Neural cell (in vitro differentiated cells): ENCODE results near the gene YKT6. TPM values are rescaled to one million over a fixed set of nuclear protein-coding genes. Genes with fewer than 3 reads are reported as not detected.

ENCODE experiments used
- H2AFZ ChIP-seq: fragments of 200-600, 300-800 bp; sonication (generic), shearing (Covaris generic); 2 replicates; pipeline ENCODE4 v1.6.0; 2014; ENCODE audit warnings: low read depth, mild to moderate bottlenecking, antibody characterized with exemption, low read length, moderate library complexity
- H3F3A ChIP-seq: fragments of 200-600 bp; shearing (Covaris generic); 2 replicates; pipeline ENCODE4 v1.6.1; 2016; ENCODE audit warnings: mild to moderate bottlenecking, moderate library complexity, mixed read lengths, antibody characterized with exemption, low read length; ENCODE audit not compliant: insufficient read depth, poor library complexity, severe bottlenecking
- H3K27ac ChIP-seq: fragments of 200-600, 300-800 bp; sonication (generic), shearing (Covaris generic); 2 replicates; pipeline ENCODE4 v1.5.1; 2014; ENCODE audit warnings: mild to moderate bottlenecking, low read length, moderate library complexity
- H3K27me3 ChIP-seq: fragments of 300-800, 200-600 bp; sonication (generic), shearing (Covaris generic); 2 replicates; pipeline ENCODE4 v1.6.0; 2014; ENCODE audit warnings: mild to moderate bottlenecking, low read depth, low read length, moderate library complexity; ENCODE audit not compliant: insufficient read depth
- H3K36me3 ChIP-seq: fragments of 300-800, 200-600 bp; sonication (generic), shearing (Covaris generic); 2 replicates; pipeline ENCODE4 v1.5.1; 2014; ENCODE audit warnings: mild to moderate bottlenecking, antibody characterized with exemption, low read length, moderate library complexity; ENCODE audit not compliant: insufficient read depth
- H3K4me2 ChIP-seq: fragments of 300-800, 200-600 bp; sonication (generic), shearing (Covaris generic); 2 replicates; pipeline ENCODE4 v1.6.0; 2014; ENCODE audit warnings: mild to moderate bottlenecking, low read length
- H3K4me3 ChIP-seq: fragments of 300-800, 200-600 bp; sonication (generic), shearing (Covaris generic); 2 replicates; pipeline ENCODE4 v1.5.1; 2014; ENCODE audit warnings: mild to moderate bottlenecking, low read length, moderate library complexity
- H3K79me2 ChIP-seq: fragments of 200-600 bp; shearing (Covaris generic); replicated peaks from 2 replicates; pipeline ENCODE4 v1.6.0; 2014; ENCODE audit warnings: mild to moderate bottlenecking, low read length, moderate library complexity; ENCODE audit not compliant: insufficient read depth
- H3K9ac ChIP-seq: fragments of 300-800, 200-600 bp; sonication (generic), shearing (Covaris generic); 2 replicates; pipeline ENCODE4 v1.6.1; 2016; ENCODE audit warnings: mild to moderate bottlenecking, low read length, mixed read lengths
- H3K9me2 ChIP-seq: fragments of 200-600 bp; shearing (Covaris generic); 2 replicates; pipeline ENCODE4 v1.6.1; 2016; ENCODE audit warnings: mild to moderate bottlenecking, low read length, mixed read lengths; ENCODE audit not compliant: insufficient read depth
- H3K9me3 ChIP-seq: fragments of 200-600, 300-800 bp; sonication (generic), shearing (Covaris generic); 2 replicates; pipeline ENCODE4 v1.6.1; 2016; ENCODE audit warnings: mild to moderate bottlenecking, mixed run types, low read length, moderate library complexity, mixed read lengths
- H4K20me1 ChIP-seq: fragments of 200-600 bp; shearing (Covaris generic); 2 replicates; pipeline ENCODE4 v1.6.1; 2016; ENCODE audit warnings: mild to moderate bottlenecking, mixed run types; ENCODE audit not compliant: insufficient read depth
- EP300 ChIP-seq: fragments of 450-650 bp; conservative IDR thresholded peaks from 2 replicates; pipeline ENCODE4 v1.6.1; 2014; ENCODE audit warnings: antibody characterized with exemption, mild to moderate bottlenecking, moderate library complexity; ENCODE audit not compliant: poor library complexity, severe bottlenecking
- EZH2 ChIP-seq: fragments of 200-600, 300-800 bp; shearing (Covaris generic), sonication (generic); IDR thresholded peaks from 2 replicates; pipeline ENCODE4 v1.6.1; 2014; ENCODE audit warnings: antibody characterized with exemption, low read length, borderline replicate concordance, mild to moderate bottlenecking; ENCODE audit not compliant: insufficient read depth, poor library complexity, severe bottlenecking
- MXI1 ChIP-seq: fragments of 450-650 bp; conservative IDR thresholded peaks from 2 replicates; pipeline ENCODE4 v1.6.1; 2014; ENCODE audit warnings: antibody characterized with exemption, mild to moderate bottlenecking; ENCODE audit not compliant: poor library complexity, severe bottlenecking
- POLR2AphosphoS5 ChIP-seq: IDR thresholded peaks from 2 replicates; pipeline ENCODE4 v1.6.1; 2012
- RAD21 ChIP-seq: fragments of 450-650 bp; conservative IDR thresholded peaks from 2 replicates; pipeline ENCODE4 v1.6.1; 2014; ENCODE audit warnings: antibody characterized with exemption, mild to moderate bottlenecking, moderate library complexity
- SMC3 ChIP-seq: fragments of 450-650 bp; conservative IDR thresholded peaks from 2 replicates; pipeline ENCODE4 v1.6.1; 2014; ENCODE audit warnings: antibody characterized with exemption, mild to moderate bottlenecking, moderate library complexity; ENCODE audit not compliant: poor library complexity
- TAF1 ChIP-seq: IDR thresholded peaks from 2 replicates; pipeline ENCODE4 v1.6.1; 2012; ENCODE audit warnings: low read depth
- polyA plus RNA-seq: library from polyadenylated mRNA; depleted of rRNA; stranded (reverse); fragments of >200 nt; gene quantifications from 2 replicates; pipeline ENCODE4 v1.2.3, GENCODE V29; 2014
- TF ChIP-seq, protein P1 (sequence below): fragments of 450-650 bp; IDR thresholded peaks from 2 replicates; pipeline ENCODE4 v1.5.1; 2014; ENCODE audit warnings: antibody characterized with exemption, mild to moderate bottlenecking, moderate library complexity; ENCODE audit not compliant: poor library complexity, severe bottlenecking
- TF ChIP-seq, protein P2 (sequence below): IDR thresholded peaks from 2 replicates; pipeline ENCODE4 v1.6.1; 2012; ENCODE audit warnings: borderline replicate concordance

The YKT6 gene
- polyA plus RNA-seq, 1 donor from 2014 or later, result 93.4 TPM

DNA sequence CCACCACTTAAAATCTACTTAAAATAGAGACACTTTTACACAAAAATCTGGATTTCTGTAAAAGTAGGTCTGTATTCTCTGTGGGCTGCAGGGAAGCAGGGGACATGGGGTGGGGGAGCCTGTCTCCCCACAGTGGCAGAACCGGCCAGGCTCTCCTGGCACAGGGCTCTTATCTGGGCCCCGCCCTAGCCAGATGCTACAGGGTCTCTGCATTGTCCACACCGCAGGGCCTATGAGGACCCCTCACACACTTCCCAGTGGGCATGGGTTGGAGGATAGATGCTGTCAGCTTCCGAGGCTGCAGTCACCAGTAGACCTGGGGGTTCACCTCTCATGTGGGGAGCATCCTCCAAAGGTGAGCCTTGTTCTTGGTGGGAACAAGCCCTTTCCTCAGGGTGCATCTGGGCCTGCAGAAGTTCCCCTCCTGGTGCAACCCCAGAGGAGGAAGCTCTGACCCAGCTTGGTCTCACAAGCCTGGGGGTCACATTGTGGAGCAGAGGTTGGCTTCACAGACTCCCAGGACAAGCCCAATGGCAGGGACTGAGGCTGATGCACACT is 44.2 kb upstream of the YKT6 start:
- Histone ChIP-seq H4K20me1 (no peaks in the 10 kb centered on the region), H3K27ac (no peak overlapping the region), H3K36me3 (no peaks in the 10 kb centered on the region), H3K4me2 (no peak overlapping the region), H3K27me3 (no peaks in the 10 kb centered on the region), H3K9ac (no peak overlapping the region), H3K9me3 (no peaks in the 10 kb centered on the region), H2AFZ (no peak overlapping the region), H3F3A (no peaks in the 10 kb centered on the region), H3K9me2 (no peaks in the 10 kb centered on the region), H3K4me3 (no peak overlapping the region), H3K79me2 (no peaks in the 10 kb centered on the region)
- TF ChIP-seq SMC3 (no peak), EP300 (no peak), RAD21 (no peak)

DNA sequence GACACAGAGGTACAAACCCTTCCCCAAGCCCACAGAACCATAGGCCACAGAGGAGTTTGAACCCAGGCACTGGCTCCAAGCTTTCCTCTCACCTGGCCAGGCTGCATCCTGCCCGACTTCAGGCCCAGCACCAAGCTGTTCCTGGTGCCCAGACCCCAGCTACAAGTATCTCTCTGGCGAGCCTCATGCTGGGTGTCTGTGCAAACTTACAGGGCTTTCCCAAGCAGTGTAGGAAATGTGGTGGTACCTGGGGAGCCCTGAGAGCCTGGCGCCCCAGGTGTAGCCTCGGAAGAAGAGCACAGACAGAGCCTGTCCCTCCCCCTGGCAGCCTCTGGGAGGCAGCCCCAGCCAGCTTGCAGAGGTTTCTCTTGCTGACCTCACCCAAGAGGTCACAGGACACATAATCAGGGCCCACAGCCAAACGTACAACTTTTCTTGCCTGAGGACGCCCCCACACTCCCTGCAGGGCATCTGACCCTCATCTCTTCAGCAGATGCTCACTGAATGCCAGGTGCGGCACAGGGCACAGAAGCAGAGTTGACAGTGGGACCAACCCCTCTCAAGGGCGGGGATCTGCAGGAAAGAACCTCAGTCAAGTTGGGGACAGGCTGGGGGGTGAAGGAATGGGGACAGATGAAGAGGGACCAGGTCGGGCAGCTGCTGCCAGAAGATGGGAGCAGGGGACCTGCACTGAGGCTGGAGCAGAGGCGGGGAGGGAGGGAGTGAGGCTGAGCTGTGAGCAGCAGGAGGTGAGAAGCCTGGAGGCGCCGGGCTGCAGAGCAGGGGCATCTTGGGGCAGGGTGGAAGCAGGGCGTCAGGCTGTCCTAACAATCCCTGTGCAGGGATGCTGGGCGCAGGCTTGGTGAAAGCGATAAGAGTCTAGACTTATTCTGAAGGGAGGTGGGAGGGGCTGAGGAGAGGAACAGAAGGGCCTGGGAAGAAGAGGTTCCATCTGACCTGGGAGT is 43.4 kb upstream of the YKT6 start:
- Histone ChIP-seq H3K4me3 (no peak overlapping the region), H3K4me2 (no peak overlapping the region), H3K9ac (no peak overlapping the region), H3K27ac (no peak overlapping the region), H3F3A (no peaks in the 10 kb centered on the region), H3K9me2 (no peaks in the 10 kb centered on the region), H4K20me1 (no peaks in the 10 kb centered on the region), H3K27me3 (no peaks in the 10 kb centered on the region), H3K79me2 (no peaks in the 10 kb centered on the region), H2AFZ (no peak overlapping the region), H3K36me3 (no peaks in the 10 kb centered on the region), H3K9me3 (no peaks in the 10 kb centered on the region)
- no peak for TF ChIP-seq SMC3
- no peak for TF ChIP-seq EP300
- TF ChIP-seq, protein P1, sequence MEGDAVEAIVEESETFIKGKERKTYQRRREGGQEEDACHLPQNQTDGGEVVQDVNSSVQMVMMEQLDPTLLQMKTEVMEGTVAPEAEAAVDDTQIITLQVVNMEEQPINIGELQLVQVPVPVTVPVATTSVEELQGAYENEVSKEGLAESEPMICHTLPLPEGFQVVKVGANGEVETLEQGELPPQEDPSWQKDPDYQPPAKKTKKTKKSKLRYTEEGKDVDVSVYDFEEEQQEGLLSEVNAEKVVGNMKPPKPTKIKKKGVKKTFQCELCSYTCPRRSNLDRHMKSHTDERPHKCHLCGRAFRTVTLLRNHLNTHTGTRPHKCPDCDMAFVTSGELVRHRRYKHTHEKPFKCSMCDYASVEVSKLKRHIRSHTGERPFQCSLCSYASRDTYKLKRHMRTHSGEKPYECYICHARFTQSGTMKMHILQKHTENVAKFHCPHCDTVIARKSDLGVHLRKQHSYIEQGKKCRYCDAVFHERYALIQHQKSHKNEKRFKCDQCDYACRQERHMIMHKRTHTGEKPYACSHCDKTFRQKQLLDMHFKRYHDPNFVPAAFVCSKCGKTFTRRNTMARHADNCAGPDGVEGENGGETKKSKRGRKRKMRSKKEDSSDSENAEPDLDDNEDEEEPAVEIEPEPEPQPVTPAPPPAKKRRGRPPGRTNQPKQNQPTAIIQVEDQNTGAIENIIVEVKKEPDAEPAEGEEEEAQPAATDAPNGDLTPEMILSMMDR, result no peak
- TF ChIP-seq POLR2AphosphoS5, result no peak
- TF ChIP-seq RAD21, result no peak
- no peak for TF ChIP-seq EZH2
- TF ChIP-seq TAF1, result no peak
- TF ChIP-seq, protein P2, sequence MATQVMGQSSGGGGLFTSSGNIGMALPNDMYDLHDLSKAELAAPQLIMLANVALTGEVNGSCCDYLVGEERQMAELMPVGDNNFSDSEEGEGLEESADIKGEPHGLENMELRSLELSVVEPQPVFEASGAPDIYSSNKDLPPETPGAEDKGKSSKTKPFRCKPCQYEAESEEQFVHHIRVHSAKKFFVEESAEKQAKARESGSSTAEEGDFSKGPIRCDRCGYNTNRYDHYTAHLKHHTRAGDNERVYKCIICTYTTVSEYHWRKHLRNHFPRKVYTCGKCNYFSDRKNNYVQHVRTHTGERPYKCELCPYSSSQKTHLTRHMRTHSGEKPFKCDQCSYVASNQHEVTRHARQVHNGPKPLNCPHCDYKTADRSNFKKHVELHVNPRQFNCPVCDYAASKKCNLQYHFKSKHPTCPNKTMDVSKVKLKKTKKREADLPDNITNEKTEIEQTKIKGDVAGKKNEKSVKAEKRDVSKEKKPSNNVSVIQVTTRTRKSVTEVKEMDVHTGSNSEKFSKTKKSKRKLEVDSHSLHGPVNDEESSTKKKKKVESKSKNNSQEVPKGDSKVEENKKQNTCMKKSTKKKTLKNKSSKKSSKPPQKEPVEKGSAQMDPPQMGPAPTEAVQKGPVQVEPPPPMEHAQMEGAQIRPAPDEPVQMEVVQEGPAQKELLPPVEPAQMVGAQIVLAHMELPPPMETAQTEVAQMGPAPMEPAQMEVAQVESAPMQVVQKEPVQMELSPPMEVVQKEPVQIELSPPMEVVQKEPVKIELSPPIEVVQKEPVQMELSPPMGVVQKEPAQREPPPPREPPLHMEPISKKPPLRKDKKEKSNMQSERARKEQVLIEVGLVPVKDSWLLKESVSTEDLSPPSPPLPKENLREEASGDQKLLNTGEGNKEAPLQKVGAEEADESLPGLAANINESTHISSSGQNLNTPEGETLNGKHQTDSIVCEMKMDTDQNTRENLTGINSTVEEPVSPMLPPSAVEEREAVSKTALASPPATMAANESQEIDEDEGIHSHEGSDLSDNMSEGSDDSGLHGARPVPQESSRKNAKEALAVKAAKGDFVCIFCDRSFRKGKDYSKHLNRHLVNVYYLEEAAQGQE, result no peak
- no peak for TF ChIP-seq MXI1
